NCI-H1694 treated with DMSO at 0.1 percent for 48 hours (cell line): ENCODE data around the gene DLEC1.
"Not testable (repeated sequence)": the region's sequence is repeated elsewhere in the genome, so short reads cannot be mapped to it uniquely, and the experiment has no call there.

Experiments
- DNase-seq: peaks from one replicate; lab custom pipeline; 2025; lab: John Stamatoyannopoulos, UW

Gene DLEC1

GRCh38 chr3:38154625-38155255, 115.7 kb downstream of the DLEC1 start:
- DNase-seq, result no peak

GRCh38 chr3:38155825-38156224, 116.8 kb downstream of the DLEC1 start:
- no peak for DNase-seq

GRCh38 chr3:38157117-38157516, 118.1 kb downstream of the DLEC1 start:
- no peak for DNase-seq

- DNase-seq, result no peak
Observed at GRCh38 chr3:38157595-38157994, 118.6 kb downstream of the DLEC1 start.

GRCh38 chr3:38158472-38158871, 119.5 kb downstream of the DLEC1 start:
- no peak for DNase-seq

- not testable (repeated sequence) for DNase-seq
Observed at GRCh38 chr3:38160704-38161103, 121.7 kb downstream of the DLEC1 start.

- DNase-seq, result no peak
Observed at GRCh38 chr3:38163117-38163840, 124.3 kb downstream of the DLEC1 start.

GRCh38 chr3:38163841-38164642, 125.0 kb downstream of the DLEC1 start:
- DNase-seq, result no peak

GRCh38 chr3:38164643-38164951, 125.6 kb downstream of the DLEC1 start:
- no peak for DNase-seq

- peak; percentile 92 for DNase-seq
Observed at GRCh38 chr3:38164952-38165721, 126.1 kb downstream of the DLEC1 start, which contains the start of gene OXSR1. OXSR1 (plus strand) TSS chr3:38165537; CDS start chr3:38165877, 340 bp downstream.

- DNase-seq, result no peak
Observed at GRCh38 chr3:38165722-38166387, 126.8 kb downstream of the DLEC1 start.

GRCh38 chr3:38167591-38167990, 128.6 kb downstream of the DLEC1 start:
- DNase-seq, result no peak

GRCh38 chr3:38168151-38169026, 129.4 kb downstream of the DLEC1 start:
- no peak for DNase-seq

GRCh38 chr3:38169027-38169317, 130.0 kb downstream of the DLEC1 start:
- DNase-seq, result no peak

- DNase-seq, result no peak
Observed at GRCh38 chr3:38170722-38171121, 131.7 kb downstream of the DLEC1 start.

GRCh38 chr3:38171622-38172021, 132.6 kb downstream of the DLEC1 start:
- no peak for DNase-seq
